Measurements from ENCODE around the gene CHST7. TPM values are rescaled to one million over a fixed set of nuclear protein-coding genes. Genes with fewer than 3 reads are reported as not detected.

The CHST7 gene
- total and polyA plus RNA-seq, 4 donors: 6.6 to 11.1 (median 9.4) TPM

- 85% methylated on average over 3 of the region's 5 CpGs for WGBS (ENCODE audit: insufficient coverage)
- no peak for DNase-seq (ENCODE audit: low read depth in 4 of 6, low spot score in 6 of 6)
- H3K27me3 ChIP-seq (ENCODE audit: control insufficient read depth, insufficient read depth, low read length): peaks cover 5% of the 10 kb centered on the region
These were observed 1.1 kb upstream of the CHST7 start for GRCh38 chrX:46572340-46572936.

GRCh38 chrX:46573892-46574773 lies 568 bp downstream of the CHST7 start:
- Histone ChIP-seq H3K36me3 (ENCODE audit: control insufficient read depth, insufficient read depth, low read length) (no peaks in the 10 kb centered on the region), H3K4me3 (ENCODE audit: low read depth, low read length) (peak overlapping the region; percentile 51), H3K27me3 (ENCODE audit: control insufficient read depth, insufficient read depth, low read length) (peaks cover 5% of the 10 kb centered on the region), H3K9me3 (ENCODE audit: control insufficient read depth, insufficient read depth, low read length) (no peaks in the 10 kb centered on the region), H3K4me1 (ENCODE audit: control insufficient read depth, insufficient read depth, low read length) (no peaks in the 10 kb centered on the region), H3K27ac (ENCODE audit: low read depth, low read length) (no peak overlapping the region)
- peak in 2 of 6 donors; percentile 61 to 69 for DNase-seq (ENCODE audit: low read depth in 4 of 6, low spot score in 6 of 6)
- WGBS (ENCODE audit: insufficient coverage): 28% methylated on average over 107 of the region's 107 CpGs

More at GRCh38 chrX:46572340-46572936, 1.1 kb upstream of the CHST7 start:
- Histone ChIP-seq H3K36me3 (ENCODE audit: control insufficient read depth, insufficient read depth, low read length) (no peaks in the 10 kb centered on the region), H3K4me1 (ENCODE audit: control insufficient read depth, insufficient read depth, low read length) (no peaks in the 10 kb centered on the region), H3K9me3 (ENCODE audit: control insufficient read depth, insufficient read depth, low read length) (no peaks in the 10 kb centered on the region), H3K4me3 (ENCODE audit: low read depth, low read length) (no peak overlapping the region), H3K27ac (ENCODE audit: low read depth, low read length) (no peak overlapping the region)

- no peak overlapping the region for H3K27ac ChIP-seq (ENCODE audit: low read depth, low read length)
- H3K36me3 ChIP-seq (ENCODE audit: control insufficient read depth, insufficient read depth, low read length): no peaks in the 10 kb centered on the region
- H3K27me3 ChIP-seq (ENCODE audit: control insufficient read depth, insufficient read depth, low read length): peaks cover 5% of the 10 kb centered on the region
- peak in 2 of 6 donors; percentile 45 to 66 for DNase-seq (ENCODE audit: low read depth in 4 of 6, low spot score in 6 of 6)
- no peaks in the 10 kb centered on the region for H3K4me1 ChIP-seq (ENCODE audit: control insufficient read depth, insufficient read depth, low read length)
- no peaks in the 10 kb centered on the region for H3K9me3 ChIP-seq (ENCODE audit: control insufficient read depth, insufficient read depth, low read length)
- 26% methylated on average over 90 of the region's 90 CpGs for WGBS (ENCODE audit: insufficient coverage)
- H3K4me3 ChIP-seq (ENCODE audit: low read depth, low read length): peak overlapping the region; percentile 51
These were observed 1.3 kb downstream of the CHST7 start for GRCh38 chrX:46574774-46575381.

DNA sequence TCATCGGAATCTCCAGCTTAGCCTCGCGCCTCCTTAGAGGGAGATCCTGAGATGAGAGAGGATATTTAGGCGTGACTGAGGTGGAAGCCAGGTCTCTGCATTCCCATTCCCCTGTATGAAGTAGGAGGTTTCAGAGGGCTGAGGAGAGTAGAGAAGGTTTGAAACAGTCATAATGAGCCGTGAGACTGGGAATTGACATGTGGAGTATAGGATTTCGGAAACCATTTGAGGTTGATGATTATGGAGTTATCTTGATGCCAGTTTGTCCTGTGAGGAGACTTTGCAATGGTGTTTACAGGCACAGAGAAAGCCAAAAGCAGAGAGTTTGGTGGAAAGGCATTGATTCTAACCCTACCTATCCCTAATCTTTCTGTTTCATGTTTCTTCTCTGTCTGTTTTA lies 2.0 kb downstream of the CHST7 start:
- 29% methylated on average over 3 of the region's 6 CpGs for WGBS (ENCODE audit: insufficient coverage)
- H3K4me1 ChIP-seq (ENCODE audit: control insufficient read depth, insufficient read depth, low read length): no peaks in the 10 kb centered on the region
- DNase-seq (ENCODE audit: low read depth in 4 of 6, low spot score in 6 of 6): peak in 2 of 6 donors; percentile 9 to 14

DNA sequence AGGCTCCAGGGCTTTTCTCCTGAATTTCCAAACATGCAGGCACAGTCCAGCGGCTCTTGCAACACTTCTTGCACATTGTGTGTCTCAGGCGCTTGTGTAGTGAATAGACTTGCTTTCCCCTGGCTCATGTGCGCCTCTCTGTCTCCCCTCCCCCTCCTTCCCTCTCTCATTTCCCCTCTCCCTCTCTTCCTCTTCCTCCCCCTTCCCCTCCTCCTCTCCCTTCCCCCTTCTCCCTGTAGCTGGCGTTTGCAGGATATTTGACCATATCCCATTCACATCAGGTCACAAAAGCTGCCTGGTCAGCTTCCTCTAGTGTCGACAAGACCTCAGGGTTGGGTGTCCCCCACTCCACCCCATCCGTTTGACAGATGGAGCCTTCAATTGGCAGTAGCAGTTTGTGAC lies 2.4 kb downstream of the CHST7 start:
- Histone ChIP-seq H3K9me3 (ENCODE audit: control insufficient read depth, insufficient read depth, low read length) (no peaks in the 10 kb centered on the region), H3K27ac (ENCODE audit: low read depth, low read length) (peak overlapping the region; percentile 29), H3K4me3 (ENCODE audit: low read depth, low read length) (peak overlapping the region; percentile 33), H3K27me3 (ENCODE audit: control insufficient read depth, insufficient read depth, low read length) (peaks cover 5% of the 10 kb centered on the region), H3K36me3 (ENCODE audit: control insufficient read depth, insufficient read depth, low read length) (no peaks in the 10 kb centered on the region), H3K4me1 (ENCODE audit: control insufficient read depth, insufficient read depth, low read length) (no peaks in the 10 kb centered on the region)
- DNase-seq (ENCODE audit: low read depth in 4 of 6, low spot score in 6 of 6): peak in 2 of 6 donors; percentile 31 to 44
- WGBS (ENCODE audit: insufficient coverage): 19% methylated on average over 4 of the region's 6 CpGs

More for the DNA sequence above, 2.0 kb downstream of the CHST7 start:
- H3K27me3 ChIP-seq (ENCODE audit: control insufficient read depth, insufficient read depth, low read length): peaks cover 5% of the 10 kb centered on the region
- H3K27ac ChIP-seq (ENCODE audit: low read depth, low read length): no peak overlapping the region
- H3K36me3 ChIP-seq (ENCODE audit: control insufficient read depth, insufficient read depth, low read length): no peaks in the 10 kb centered on the region
- no peaks in the 10 kb centered on the region for H3K9me3 ChIP-seq (ENCODE audit: control insufficient read depth, insufficient read depth, low read length)
- peak overlapping the region; percentile 33 for H3K4me3 ChIP-seq (ENCODE audit: low read depth, low read length)

GRCh38 chrX:46576458-46576857 lies 2.9 kb downstream of the CHST7 start:
- H3K4me1 ChIP-seq (ENCODE audit: control insufficient read depth, insufficient read depth, low read length): no peaks in the 10 kb centered on the region
- H3K4me3 ChIP-seq (ENCODE audit: low read depth, low read length): peak overlapping the region; percentile 33

GRCh38 chrX:46577221-46578005 lies 3.8 kb downstream of the CHST7 start:
- WGBS (ENCODE audit: insufficient coverage): 33% methylated on average over 1 of the region's 7 CpGs
- peaks cover 5% of the 10 kb centered on the region for H3K27me3 ChIP-seq (ENCODE audit: control insufficient read depth, insufficient read depth, low read length)
- no peak overlapping the region for H3K27ac ChIP-seq (ENCODE audit: low read depth, low read length)
- no peak overlapping the region for H3K4me3 ChIP-seq (ENCODE audit: low read depth, low read length)
- no peaks in the 10 kb centered on the region for H3K4me1 ChIP-seq (ENCODE audit: control insufficient read depth, insufficient read depth, low read length)
- no peaks in the 10 kb centered on the region for H3K9me3 ChIP-seq (ENCODE audit: control insufficient read depth, insufficient read depth, low read length)
- no peak for DNase-seq (ENCODE audit: low read depth in 4 of 6, low spot score in 6 of 6)
- H3K36me3 ChIP-seq (ENCODE audit: control insufficient read depth, insufficient read depth, low read length): no peaks in the 10 kb centered on the region

More at GRCh38 chrX:46576458-46576857, 2.9 kb downstream of the CHST7 start:
- WGBS (ENCODE audit: insufficient coverage): 40% methylated on average over 1 of the region's 3 CpGs
- Histone ChIP-seq H3K9me3 (ENCODE audit: control insufficient read depth, insufficient read depth, low read length) (no peaks in the 10 kb centered on the region), H3K36me3 (ENCODE audit: control insufficient read depth, insufficient read depth, low read length) (no peaks in the 10 kb centered on the region), H3K27me3 (ENCODE audit: control insufficient read depth, insufficient read depth, low read length) (peaks cover 5% of the 10 kb centered on the region), H3K27ac (ENCODE audit: low read depth, low read length) (peak overlapping the region; percentile 29)
- DNase-seq (ENCODE audit: low read depth in 4 of 6, low spot score in 6 of 6): peak in 1 of 6 donors; percentile 10

DNA sequence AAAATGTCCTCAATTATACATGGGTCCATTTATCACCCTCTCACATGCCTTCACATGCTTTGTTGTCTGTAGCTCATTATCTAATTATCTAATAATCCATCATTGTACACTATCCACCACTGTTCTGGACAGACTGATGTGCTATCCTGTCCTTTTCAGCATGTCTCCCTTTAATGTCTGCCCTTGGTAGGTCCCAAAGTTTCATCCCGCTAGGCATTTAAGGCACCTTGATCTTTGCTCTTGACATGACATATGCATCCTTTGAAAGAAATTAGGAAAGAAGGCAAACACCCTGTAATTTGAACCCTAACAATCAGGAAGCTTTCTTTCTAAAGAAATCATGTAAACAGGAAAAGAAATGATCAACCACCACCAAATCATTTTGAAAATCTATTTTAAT lies 5.7 kb downstream of the CHST7 start:
- H3K4me3 ChIP-seq (ENCODE audit: low read depth, low read length): no peak overlapping the region
- no peaks in the 10 kb centered on the region for H3K36me3 ChIP-seq (ENCODE audit: control insufficient read depth, insufficient read depth, low read length)
- H3K4me1 ChIP-seq (ENCODE audit: control insufficient read depth, insufficient read depth, low read length): peaks cover 4% of the 10 kb centered on the region
- no peak overlapping the region for H3K27ac ChIP-seq (ENCODE audit: low read depth, low read length)
- DNase-seq (ENCODE audit: low read depth in 4 of 6, low spot score in 6 of 6): no peak
- H3K9me3 ChIP-seq (ENCODE audit: control insufficient read depth, insufficient read depth, low read length): no peaks in the 10 kb centered on the region
- no CpG with 5 or more reads among the region's 1 CpG for WGBS (ENCODE audit: insufficient coverage)
- H3K27me3 ChIP-seq (ENCODE audit: control insufficient read depth, insufficient read depth, low read length): peaks cover 3% of the 10 kb centered on the region

DNA sequence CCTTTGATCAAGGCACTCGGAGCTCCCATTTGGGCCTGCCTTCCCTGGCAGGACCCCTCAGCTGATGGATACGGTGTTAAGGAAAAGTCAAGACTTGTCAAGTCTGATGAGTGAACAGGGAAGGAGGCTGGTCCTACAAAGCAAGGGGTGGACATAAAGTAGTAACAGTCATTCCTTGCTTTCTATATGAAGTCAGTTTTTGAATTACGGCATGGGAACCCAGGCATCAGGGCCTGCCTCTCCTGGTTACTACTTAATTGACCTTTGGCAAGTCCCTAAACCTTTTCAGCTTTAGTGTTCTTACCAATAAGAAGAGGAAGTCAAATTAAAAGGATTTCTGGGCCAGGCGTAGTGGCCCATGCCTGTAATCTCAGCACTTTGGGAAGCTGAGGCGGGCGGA lies 7.0 kb downstream of the CHST7 start:
- Histone ChIP-seq H3K36me3 (ENCODE audit: control insufficient read depth, insufficient read depth, low read length) (no peaks in the 10 kb centered on the region), H3K9me3 (ENCODE audit: control insufficient read depth, insufficient read depth, low read length) (no peaks in the 10 kb centered on the region), H3K4me3 (ENCODE audit: low read depth, low read length) (no peak overlapping the region), H3K27ac (ENCODE audit: low read depth, low read length) (no peak overlapping the region), H3K4me1 (ENCODE audit: control insufficient read depth, insufficient read depth, low read length) (peaks cover 4% of the 10 kb centered on the region), H3K27me3 (ENCODE audit: control insufficient read depth, insufficient read depth, low read length) (no peaks in the 10 kb centered on the region)
- no peak for DNase-seq (ENCODE audit: low read depth in 4 of 6, low spot score in 6 of 6)
- WGBS (ENCODE audit: insufficient coverage): 94% methylated on average over 3 of the region's 6 CpGs
